Mesodermal cell (in vitro differentiated cells): ENCODE results near the gene TMEM121B.

Experiments
- H3K27ac ChIP-seq: 2 replicates; pipeline ENCODE4 v1.7.0; 2013; ENCODE audit warnings: mild to moderate bottlenecking, low read depth, low read length, moderate library complexity; ENCODE audit not compliant: severe bottlenecking
- H3K36me3 ChIP-seq: 2 replicates; pipeline ENCODE4 v1.7.1; 2013; ENCODE audit warnings: mild to moderate bottlenecking, low read length, moderate library complexity; ENCODE audit not compliant: control insufficient read depth, insufficient read depth
- H3K4me1 ChIP-seq: one replicate; pipeline ENCODE4 v1.7.1; 2013; ENCODE audit warnings: mild to moderate bottlenecking, low read length; ENCODE audit not compliant: insufficient read depth, control insufficient read depth, poor library complexity, severe bottlenecking
- H3K4me3 ChIP-seq: 2 replicates; pipeline ENCODE4 v1.7.0; 2013; ENCODE audit warnings: low read length, control low read depth, mild to moderate bottlenecking; ENCODE audit not compliant: insufficient read depth, poor library complexity, severe bottlenecking; ENCODE audit errors: extremely low read depth
- H3K9me3 ChIP-seq: 2 replicates; pipeline ENCODE4 v1.7.1; 2013; ENCODE audit warnings: mild to moderate bottlenecking, low read length, moderate library complexity; ENCODE audit not compliant: control insufficient read depth
- WGBS, 2 experiments: methylation state at CpG; one replicate each; pipeline ENCODE4 v1.1.5; 2013; ENCODE audit warnings: missing lambda C conversion rate in 2 of 2; ENCODE audit not compliant: insufficient coverage in 2 of 2; 5-methylcytosine and 5-hydroxymethylcytosine counted together

The TMEM121B gene

DNA sequence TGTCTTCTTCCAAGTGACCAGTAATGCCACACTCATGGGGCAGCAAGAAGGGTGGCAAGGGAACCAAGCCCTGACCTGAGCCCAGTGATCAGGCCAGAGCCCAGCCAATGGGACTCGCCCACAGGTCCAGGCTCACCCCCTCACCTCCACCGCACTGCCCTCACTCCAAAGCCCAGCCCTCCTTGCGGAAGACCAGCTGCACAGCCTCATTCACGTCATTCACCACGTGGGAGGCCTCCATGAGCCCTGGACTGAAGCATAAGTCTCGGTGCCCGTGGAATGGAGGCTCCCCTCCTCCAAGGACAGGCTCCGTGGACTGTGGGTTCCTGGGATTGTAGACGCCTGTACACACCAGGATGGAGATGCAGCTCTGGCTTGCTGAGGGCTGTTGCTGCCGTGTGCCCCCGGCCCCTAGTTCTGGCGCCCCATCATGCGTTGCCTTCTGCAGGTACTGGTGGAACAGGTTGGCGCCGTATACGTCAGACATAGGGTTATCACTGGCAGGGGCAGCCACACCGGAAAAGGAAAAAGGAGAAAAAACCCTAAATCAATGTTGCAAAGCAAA lies 16.8 kb upstream of the TMEM121B start:
- no peak overlapping the region for H3K27ac ChIP-seq
- peaks cover 37% of the 10 kb centered on the region for H3K36me3 ChIP-seq
- no peak overlapping the region for H3K4me3 ChIP-seq
- H3K9me3 ChIP-seq: no peaks in the 10 kb centered on the region
- H3K4me1 ChIP-seq: no peaks in the 10 kb centered on the region
- 93 to 96% methylated on average over 14 to 17 of the region's 17 CpGs for WGBS, 2 experiments

DNA sequence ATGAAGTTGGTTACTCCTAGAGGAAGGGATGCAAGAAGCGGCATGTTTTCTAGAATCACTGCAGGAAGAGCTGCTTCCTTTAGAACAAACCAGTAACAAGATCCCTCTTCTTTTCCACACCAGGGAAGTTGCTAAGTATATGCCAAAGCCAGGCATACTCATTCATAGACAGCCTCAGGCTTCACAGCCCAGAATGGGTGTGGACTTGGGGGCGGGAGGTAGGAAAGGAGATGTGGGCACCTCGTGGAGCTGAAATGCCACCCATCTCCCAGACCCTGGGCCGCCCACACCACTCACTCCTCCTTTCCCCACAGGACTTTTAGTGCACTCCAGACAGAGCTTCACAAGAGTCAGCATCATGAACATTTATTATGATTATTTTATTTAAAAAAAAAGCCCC lies 16.0 kb upstream of the TMEM121B start:
- WGBS, 2 experiments: 83% methylated on average over 1 of the region's 4 CpGs; no CpG with 5 or more reads in 1 of the 2 experiments
- no peak overlapping the region for H3K4me3 ChIP-seq
- H3K4me1 ChIP-seq: no peaks in the 10 kb centered on the region
- peaks cover 29% of the 10 kb centered on the region for H3K36me3 ChIP-seq
- no peaks in the 10 kb centered on the region for H3K9me3 ChIP-seq
- H3K27ac ChIP-seq: no peak overlapping the region

DNA sequence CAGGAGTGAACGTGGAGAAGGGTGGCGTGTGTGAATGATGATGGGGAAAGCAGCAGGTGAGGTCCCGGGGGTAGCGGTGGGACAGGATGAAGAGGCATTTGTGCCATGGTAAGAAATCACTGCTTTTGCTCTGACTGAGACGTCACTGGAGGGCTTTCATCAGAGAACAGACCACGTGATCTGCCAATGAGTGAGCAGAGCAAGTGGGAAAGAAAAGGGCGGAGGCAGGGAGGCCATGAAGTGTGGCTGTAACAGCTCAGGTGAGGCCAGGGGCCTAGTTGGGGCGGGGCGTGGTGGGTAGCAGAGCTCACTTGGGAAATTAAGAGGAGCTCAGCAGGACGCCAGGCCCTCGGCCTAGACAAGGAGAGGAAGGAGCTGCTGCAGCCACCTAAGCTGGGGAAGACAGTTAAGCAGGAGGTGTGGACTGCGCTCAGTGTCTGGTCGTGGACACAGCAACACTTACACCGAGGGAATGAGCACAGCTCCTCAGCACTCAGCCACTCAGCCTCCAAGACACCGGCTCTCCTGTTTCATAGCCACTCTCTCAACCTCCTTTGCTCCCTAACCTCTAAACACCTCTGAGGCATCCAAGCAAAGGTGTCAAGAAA lies 14.1 kb upstream of the TMEM121B start:
- Histone ChIP-seq H3K9me3 (no peaks in the 10 kb centered on the region), H3K4me1 (no peaks in the 10 kb centered on the region), H3K27ac (no peak overlapping the region), H3K4me3 (no peak overlapping the region), H3K36me3 (peaks cover 13% of the 10 kb centered on the region)
- WGBS, 2 experiments: 89 to 91% methylated on average over 12 to 15 of the region's 15 CpGs

DNA sequence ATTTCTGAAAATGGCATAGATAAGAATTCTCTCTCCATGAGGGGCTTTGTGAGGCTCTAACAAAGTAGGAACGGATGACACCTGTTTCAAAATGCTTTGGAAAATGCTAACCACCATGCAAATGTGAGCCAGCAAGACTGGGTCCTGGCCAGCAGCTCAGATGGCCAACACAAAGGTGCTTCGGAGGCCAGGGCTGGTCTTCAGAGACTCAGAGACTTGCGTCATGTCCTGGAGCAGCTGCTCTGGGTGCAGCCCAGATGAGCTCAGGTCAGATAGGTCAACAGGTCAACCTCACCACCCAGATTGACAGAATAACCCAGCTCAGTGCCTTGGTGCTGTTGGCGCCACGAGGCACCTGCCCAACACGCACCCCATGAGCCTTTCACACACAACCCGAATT lies 12.0 kb upstream of the TMEM121B start:
- Histone ChIP-seq H3K4me1 (no peaks in the 10 kb centered on the region), H3K9me3 (no peaks in the 10 kb centered on the region), H3K4me3 (no peak overlapping the region), H3K27ac (no peak overlapping the region), H3K36me3 (peaks cover 11% of the 10 kb centered on the region)
- 95% methylated on average over 5 to 7 of the region's 7 CpGs for WGBS, 2 experiments

DNA sequence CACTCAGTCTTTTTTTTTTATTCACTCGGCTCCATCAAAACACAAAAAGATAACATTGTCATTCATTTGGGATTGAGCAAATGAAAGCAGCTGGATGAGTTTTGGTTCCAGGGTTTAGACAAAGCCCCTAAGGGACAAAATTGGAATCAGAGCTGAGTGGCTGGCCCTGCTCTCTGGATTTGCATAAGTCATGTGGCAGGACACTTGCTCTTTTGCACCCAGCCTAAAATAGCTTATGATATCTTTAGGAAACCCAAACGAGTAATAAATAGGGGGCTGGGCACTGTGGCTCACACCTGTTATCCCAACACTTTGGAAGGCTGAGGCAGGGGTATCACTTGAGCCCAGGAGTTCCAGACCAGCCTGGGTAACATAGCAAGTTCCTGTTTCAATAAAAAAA lies 11.0 kb upstream of the TMEM121B start:
- Histone ChIP-seq H3K36me3 (peaks cover 5% of the 10 kb centered on the region), H3K4me1 (no peaks in the 10 kb centered on the region), H3K9me3 (no peaks in the 10 kb centered on the region), H3K27ac (no peak overlapping the region), H3K4me3 (no peak overlapping the region)
- 75 to 86% methylated on average over 1 of the region's 2 CpGs for WGBS, 2 experiments

DNA sequence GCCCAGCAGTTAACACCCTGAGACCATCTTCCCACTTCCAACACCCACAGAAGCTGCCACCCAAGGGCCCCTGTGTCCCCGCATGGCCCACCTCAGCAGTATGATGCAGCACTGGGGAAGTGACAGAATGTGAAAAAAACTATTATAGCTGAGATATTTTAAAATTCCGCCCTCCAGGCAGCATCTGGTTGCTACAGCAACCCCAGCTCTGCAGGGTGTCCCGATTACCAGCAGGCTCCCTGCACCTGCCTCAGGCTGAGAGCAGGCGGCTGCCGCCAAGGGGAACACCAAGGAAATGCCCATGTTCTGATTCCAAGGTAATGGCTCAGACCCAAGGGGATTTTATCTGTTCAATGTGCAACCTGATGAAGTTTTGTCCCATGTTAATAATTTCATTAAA lies 10.5 kb upstream of the TMEM121B start:
- WGBS, 2 experiments: 43 to 52% methylated on average over 4 of the region's 5 CpGs
- H3K36me3 ChIP-seq: peaks cover under 1% of the 10 kb centered on the region
- H3K4me3 ChIP-seq: no peak overlapping the region
- no peak overlapping the region for H3K27ac ChIP-seq
- no peaks in the 10 kb centered on the region for H3K9me3 ChIP-seq
- no peaks in the 10 kb centered on the region for H3K4me1 ChIP-seq

DNA sequence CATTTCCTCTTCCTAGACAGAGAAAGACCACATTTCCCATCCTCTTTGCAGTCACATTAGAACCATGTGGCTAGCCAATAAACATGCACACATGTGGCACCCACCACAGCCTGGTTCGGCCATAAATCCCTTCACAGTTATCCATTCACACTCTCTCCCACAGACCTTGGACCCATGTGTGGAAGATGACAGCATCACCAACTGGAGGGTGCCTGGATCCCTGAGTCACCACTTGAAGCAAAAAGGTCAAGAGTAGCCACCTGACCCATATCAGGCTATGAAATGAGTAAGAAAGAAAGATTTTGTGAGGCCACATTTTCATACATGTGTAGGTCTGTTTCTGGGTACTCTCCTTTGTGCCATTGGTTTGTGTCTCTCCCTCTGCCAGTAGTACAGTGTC lies 9.0 kb upstream of the TMEM121B start:
- Histone ChIP-seq H3K9me3 (no peaks in the 10 kb centered on the region), H3K4me3 (no peak overlapping the region), H3K36me3 (no peaks in the 10 kb centered on the region), H3K4me1 (no peaks in the 10 kb centered on the region), H3K27ac (no peak overlapping the region)
- 75 to 100% methylated on average over 1 of the region's 1 CpG for WGBS, 2 experiments

DNA sequence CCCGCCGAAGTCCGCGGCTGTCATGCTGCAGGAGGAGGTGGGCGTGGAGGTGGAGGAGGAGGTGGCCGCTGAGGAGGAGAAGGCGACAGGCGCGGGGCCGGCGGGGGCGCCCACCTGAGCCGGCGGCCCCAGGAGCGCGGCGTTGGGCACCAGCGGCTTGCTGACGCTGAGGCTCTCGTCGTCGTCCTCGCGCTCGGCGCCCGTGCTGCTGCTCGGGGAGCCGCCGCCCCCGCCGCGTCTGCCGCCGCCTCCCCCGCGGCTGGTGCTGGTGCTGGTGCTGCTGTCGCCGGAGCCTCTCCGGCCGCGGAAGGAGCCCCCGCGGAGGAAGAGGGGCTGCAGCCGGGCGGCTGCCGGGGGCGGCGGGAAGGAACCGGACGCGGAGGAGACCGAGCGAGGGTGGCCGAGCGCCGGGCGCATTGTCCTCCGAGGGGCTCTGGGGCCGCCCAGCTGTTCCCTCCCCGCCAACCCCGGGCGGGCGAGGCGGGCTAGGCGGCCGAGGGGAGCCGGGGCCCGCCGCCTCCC lies 388 bp downstream of the TMEM121B start:
- H3K9me3 ChIP-seq: no peaks in the 10 kb centered on the region
- 0 to 1% methylated on average over 53 to 59 of the region's 70 CpGs for WGBS, 2 experiments
- no peaks in the 10 kb centered on the region for H3K36me3 ChIP-seq
- peaks cover 13% of the 10 kb centered on the region for H3K4me1 ChIP-seq
- H3K27ac ChIP-seq: no peak overlapping the region
- H3K4me3 ChIP-seq: peak overlapping the region; percentile 60

DNA sequence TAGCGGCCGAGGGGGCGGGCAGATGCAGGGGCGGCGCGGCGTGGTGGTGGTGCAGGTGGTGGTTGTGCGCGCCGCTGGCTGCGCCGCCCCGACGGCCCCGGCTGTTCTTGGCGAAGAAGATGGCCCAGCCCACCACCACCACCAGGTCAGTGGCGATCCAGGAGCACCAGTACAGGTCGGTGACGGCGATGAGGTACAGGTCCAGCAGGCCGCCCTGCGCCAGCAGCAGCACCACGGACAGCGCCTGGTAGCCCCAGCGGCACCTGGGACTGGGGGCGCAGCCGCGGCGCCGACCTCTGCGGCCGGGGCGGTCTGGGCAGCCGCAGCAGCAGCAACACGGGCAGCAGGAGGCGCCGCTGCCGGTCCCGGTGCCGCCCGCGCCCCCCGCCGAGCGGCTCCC lies 879 bp downstream of the TMEM121B start:
- Histone ChIP-seq H3K27ac (no peak overlapping the region), H3K4me3 (peak overlapping the region; percentile 60), H3K36me3 (no peaks in the 10 kb centered on the region), H3K4me1 (peaks cover 13% of the 10 kb centered on the region), H3K9me3 (no peaks in the 10 kb centered on the region)
- WGBS, 2 experiments: 1 to 2% methylated on average over 35 to 36 of the region's 45 CpGs

DNA sequence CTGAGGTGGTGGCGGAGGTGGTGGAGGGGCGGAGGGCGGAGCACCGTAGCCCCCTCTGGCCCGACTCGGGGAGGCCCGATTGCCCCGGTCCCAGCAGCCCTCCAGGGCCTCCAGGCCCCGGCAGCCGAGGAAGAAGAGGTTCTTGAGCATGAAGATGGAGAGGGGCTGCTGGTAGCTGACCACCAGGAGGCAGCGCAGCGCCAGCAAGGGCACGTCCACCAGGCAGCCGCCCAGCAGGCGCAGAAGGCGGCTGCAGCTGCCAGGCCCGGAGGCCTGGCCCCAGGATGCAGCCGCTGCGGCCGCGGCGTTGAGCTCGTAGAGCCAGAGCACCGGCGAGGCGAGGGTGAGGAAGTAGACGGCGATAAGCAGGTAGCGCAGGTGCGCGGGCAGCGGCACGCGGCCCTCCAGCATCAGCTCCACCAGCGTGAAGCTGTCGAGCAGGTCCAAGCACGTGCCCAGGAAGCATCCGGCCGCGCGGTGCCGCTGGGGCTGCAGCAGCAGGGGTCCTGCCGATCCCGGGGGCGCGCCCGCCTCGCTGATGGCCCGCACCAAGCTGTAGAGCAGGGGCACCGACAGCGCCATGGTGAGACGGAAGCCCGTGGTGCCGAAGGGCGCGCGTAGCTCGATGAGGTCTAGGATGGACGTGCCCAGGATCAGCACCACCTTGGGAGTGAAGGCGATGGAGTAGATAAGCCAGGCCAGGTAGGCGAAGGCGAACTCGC lies 1.5 kb downstream of the TMEM121B start:
- Histone ChIP-seq H3K9me3 (no peaks in the 10 kb centered on the region), H3K4me3 (no peak overlapping the region), H3K27ac (no peak overlapping the region), H3K4me1 (peaks cover 13% of the 10 kb centered on the region), H3K36me3 (no peaks in the 10 kb centered on the region)
- 54 to 66% methylated on average over 58 to 61 of the region's 63 CpGs for WGBS, 2 experiments

DNA sequence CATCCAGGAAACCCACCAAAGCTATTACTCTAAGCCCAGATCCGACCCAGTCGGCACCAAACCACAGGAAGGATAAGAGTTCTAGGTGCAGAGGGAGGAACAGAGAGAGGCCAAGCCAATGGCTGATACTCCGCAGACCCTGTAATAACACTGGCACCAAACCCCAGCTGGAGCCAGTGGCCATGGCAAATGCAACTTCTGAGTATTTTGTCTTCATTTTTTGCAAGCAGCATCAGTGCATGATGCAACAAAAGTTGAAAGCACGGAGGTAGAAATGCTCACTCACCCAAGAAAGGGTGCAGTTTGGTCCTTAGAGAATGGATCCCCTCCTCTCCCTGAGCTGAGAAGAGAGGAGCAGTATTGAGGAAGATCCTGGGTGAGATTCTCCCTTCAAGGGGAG lies 2.8 kb downstream of the TMEM121B start:
- peaks cover 13% of the 10 kb centered on the region for H3K4me1 ChIP-seq
- no peaks in the 10 kb centered on the region for H3K9me3 ChIP-seq
- H3K4me3 ChIP-seq: no peak overlapping the region
- H3K36me3 ChIP-seq: no peaks in the 10 kb centered on the region
- WGBS, 2 experiments: 94 to 100% methylated on average over 1 to 2 of the region's 4 CpGs
- H3K27ac ChIP-seq: no peak overlapping the region
